ENCODE results near the gene UNG.

- TF ChIP-seq GATA2 (CRISPR knock-in tag; IDR thresholded peaks at IDR 0.05), result no peak
- TF ChIP-seq RFX5 (IDR thresholded peaks at IDR 0.05; ENCODE audit: low read length), result no peak
Measured at GRCh38 chr12:109144224-109144623, 46.8 kb downstream of the UNG start.

Measured in SK-N-SH (cell line).